Neural cell (in vitro differentiated cells): ENCODE data around the gene ZSWIM8. TPM values are rescaled to one million over a fixed set of nuclear protein-coding genes. Genes with fewer than 3 reads are reported as not detected.

ENCODE experiments used
- H2AFZ ChIP-seq: fragments of 200-600, 300-800 bp; sonication (generic), shearing (Covaris generic); 2 replicates; pipeline ENCODE4 v1.6.0; 2014; ENCODE audit warnings: low read depth, mild to moderate bottlenecking, antibody characterized with exemption, low read length, moderate library complexity
- H3F3A ChIP-seq: fragments of 200-600 bp; shearing (Covaris generic); 2 replicates; pipeline ENCODE4 v1.6.1; 2016; ENCODE audit warnings: mild to moderate bottlenecking, moderate library complexity, mixed read lengths, antibody characterized with exemption, low read length; ENCODE audit not compliant: insufficient read depth, poor library complexity, severe bottlenecking
- H3K27ac ChIP-seq: fragments of 200-600, 300-800 bp; sonication (generic), shearing (Covaris generic); 2 replicates; pipeline ENCODE4 v1.5.1; 2014; ENCODE audit warnings: mild to moderate bottlenecking, low read length, moderate library complexity
- H3K27me3 ChIP-seq: fragments of 300-800, 200-600 bp; sonication (generic), shearing (Covaris generic); 2 replicates; pipeline ENCODE4 v1.6.0; 2014; ENCODE audit warnings: mild to moderate bottlenecking, low read depth, low read length, moderate library complexity; ENCODE audit not compliant: insufficient read depth
- H3K36me3 ChIP-seq: fragments of 300-800, 200-600 bp; sonication (generic), shearing (Covaris generic); 2 replicates; pipeline ENCODE4 v1.5.1; 2014; ENCODE audit warnings: mild to moderate bottlenecking, antibody characterized with exemption, low read length, moderate library complexity; ENCODE audit not compliant: insufficient read depth
- H3K4me2 ChIP-seq: fragments of 300-800, 200-600 bp; sonication (generic), shearing (Covaris generic); 2 replicates; pipeline ENCODE4 v1.6.0; 2014; ENCODE audit warnings: mild to moderate bottlenecking, low read length
- H3K4me3 ChIP-seq: fragments of 300-800, 200-600 bp; sonication (generic), shearing (Covaris generic); 2 replicates; pipeline ENCODE4 v1.5.1; 2014; ENCODE audit warnings: mild to moderate bottlenecking, low read length, moderate library complexity
- H3K79me2 ChIP-seq: fragments of 200-600 bp; shearing (Covaris generic); replicated peaks from 2 replicates; pipeline ENCODE4 v1.6.0; 2014; ENCODE audit warnings: mild to moderate bottlenecking, low read length, moderate library complexity; ENCODE audit not compliant: insufficient read depth
- H3K9ac ChIP-seq: fragments of 300-800, 200-600 bp; sonication (generic), shearing (Covaris generic); 2 replicates; pipeline ENCODE4 v1.6.1; 2016; ENCODE audit warnings: mild to moderate bottlenecking, low read length, mixed read lengths
- H3K9me2 ChIP-seq: fragments of 200-600 bp; shearing (Covaris generic); 2 replicates; pipeline ENCODE4 v1.6.1; 2016; ENCODE audit warnings: mild to moderate bottlenecking, low read length, mixed read lengths; ENCODE audit not compliant: insufficient read depth
- H3K9me3 ChIP-seq: fragments of 200-600, 300-800 bp; sonication (generic), shearing (Covaris generic); 2 replicates; pipeline ENCODE4 v1.6.1; 2016; ENCODE audit warnings: mild to moderate bottlenecking, mixed run types, low read length, moderate library complexity, mixed read lengths
- H4K20me1 ChIP-seq: fragments of 200-600 bp; shearing (Covaris generic); 2 replicates; pipeline ENCODE4 v1.6.1; 2016; ENCODE audit warnings: mild to moderate bottlenecking, mixed run types; ENCODE audit not compliant: insufficient read depth
- CTCF ChIP-seq: fragments of 450-650 bp; IDR thresholded peaks from 2 replicates; pipeline ENCODE4 v1.5.1; 2014; ENCODE audit warnings: antibody characterized with exemption, mild to moderate bottlenecking, moderate library complexity; ENCODE audit not compliant: poor library complexity, severe bottlenecking
- EP300 ChIP-seq: fragments of 450-650 bp; conservative IDR thresholded peaks from 2 replicates; pipeline ENCODE4 v1.6.1; 2014; ENCODE audit warnings: antibody characterized with exemption, mild to moderate bottlenecking, moderate library complexity; ENCODE audit not compliant: poor library complexity, severe bottlenecking
- EZH2 ChIP-seq: fragments of 200-600, 300-800 bp; shearing (Covaris generic), sonication (generic); IDR thresholded peaks from 2 replicates; pipeline ENCODE4 v1.6.1; 2014; ENCODE audit warnings: antibody characterized with exemption, low read length, borderline replicate concordance, mild to moderate bottlenecking; ENCODE audit not compliant: insufficient read depth, poor library complexity, severe bottlenecking
- MXI1 ChIP-seq: fragments of 450-650 bp; conservative IDR thresholded peaks from 2 replicates; pipeline ENCODE4 v1.6.1; 2014; ENCODE audit warnings: antibody characterized with exemption, mild to moderate bottlenecking; ENCODE audit not compliant: poor library complexity, severe bottlenecking
- POLR2AphosphoS5 ChIP-seq: IDR thresholded peaks from 2 replicates; pipeline ENCODE4 v1.6.1; 2012
- RAD21 ChIP-seq: fragments of 450-650 bp; conservative IDR thresholded peaks from 2 replicates; pipeline ENCODE4 v1.6.1; 2014; ENCODE audit warnings: antibody characterized with exemption, mild to moderate bottlenecking, moderate library complexity
- SMC3 ChIP-seq: fragments of 450-650 bp; conservative IDR thresholded peaks from 2 replicates; pipeline ENCODE4 v1.6.1; 2014; ENCODE audit warnings: antibody characterized with exemption, mild to moderate bottlenecking, moderate library complexity; ENCODE audit not compliant: poor library complexity
- TAF1 ChIP-seq: IDR thresholded peaks from 2 replicates; pipeline ENCODE4 v1.6.1; 2012; ENCODE audit warnings: low read depth
- polyA plus RNA-seq: library from polyadenylated mRNA; depleted of rRNA; stranded (reverse); fragments of >200 nt; gene quantifications from 2 replicates; pipeline ENCODE4 v1.2.3, GENCODE V29; 2014
- TF ChIP-seq, protein P1 (sequence below): IDR thresholded peaks from 2 replicates; pipeline ENCODE4 v1.6.1; 2012; ENCODE audit warnings: borderline replicate concordance

ZSWIM8 gene
- polyA plus RNA-seq, 1 donor from 2014 or later = 69.1 TPM

- no peak overlapping the region for H3K4me3 ChIP-seq
- no peaks in the 10 kb centered on the region for H3K79me2 ChIP-seq
- H3K27me3 ChIP-seq = no peaks in the 10 kb centered on the region
- no peak overlapping the region for H3K9ac ChIP-seq
- H3K27ac ChIP-seq = no peak overlapping the region
- no peak overlapping the region for H2AFZ ChIP-seq
- H4K20me1 ChIP-seq = no peaks in the 10 kb centered on the region
- no peaks in the 10 kb centered on the region for H3K9me3 ChIP-seq
- no peaks in the 10 kb centered on the region for H3K9me2 ChIP-seq
- no peaks in the 10 kb centered on the region for H3F3A ChIP-seq
- TF ChIP-seq MXI1 (no peak), SMC3 (no peak), EP300 (no peak), EZH2 (no peak), TAF1 (no peak), RAD21 (no peak), POLR2AphosphoS5 (no peak), CTCF (no peak)
- TF ChIP-seq, protein P1, sequence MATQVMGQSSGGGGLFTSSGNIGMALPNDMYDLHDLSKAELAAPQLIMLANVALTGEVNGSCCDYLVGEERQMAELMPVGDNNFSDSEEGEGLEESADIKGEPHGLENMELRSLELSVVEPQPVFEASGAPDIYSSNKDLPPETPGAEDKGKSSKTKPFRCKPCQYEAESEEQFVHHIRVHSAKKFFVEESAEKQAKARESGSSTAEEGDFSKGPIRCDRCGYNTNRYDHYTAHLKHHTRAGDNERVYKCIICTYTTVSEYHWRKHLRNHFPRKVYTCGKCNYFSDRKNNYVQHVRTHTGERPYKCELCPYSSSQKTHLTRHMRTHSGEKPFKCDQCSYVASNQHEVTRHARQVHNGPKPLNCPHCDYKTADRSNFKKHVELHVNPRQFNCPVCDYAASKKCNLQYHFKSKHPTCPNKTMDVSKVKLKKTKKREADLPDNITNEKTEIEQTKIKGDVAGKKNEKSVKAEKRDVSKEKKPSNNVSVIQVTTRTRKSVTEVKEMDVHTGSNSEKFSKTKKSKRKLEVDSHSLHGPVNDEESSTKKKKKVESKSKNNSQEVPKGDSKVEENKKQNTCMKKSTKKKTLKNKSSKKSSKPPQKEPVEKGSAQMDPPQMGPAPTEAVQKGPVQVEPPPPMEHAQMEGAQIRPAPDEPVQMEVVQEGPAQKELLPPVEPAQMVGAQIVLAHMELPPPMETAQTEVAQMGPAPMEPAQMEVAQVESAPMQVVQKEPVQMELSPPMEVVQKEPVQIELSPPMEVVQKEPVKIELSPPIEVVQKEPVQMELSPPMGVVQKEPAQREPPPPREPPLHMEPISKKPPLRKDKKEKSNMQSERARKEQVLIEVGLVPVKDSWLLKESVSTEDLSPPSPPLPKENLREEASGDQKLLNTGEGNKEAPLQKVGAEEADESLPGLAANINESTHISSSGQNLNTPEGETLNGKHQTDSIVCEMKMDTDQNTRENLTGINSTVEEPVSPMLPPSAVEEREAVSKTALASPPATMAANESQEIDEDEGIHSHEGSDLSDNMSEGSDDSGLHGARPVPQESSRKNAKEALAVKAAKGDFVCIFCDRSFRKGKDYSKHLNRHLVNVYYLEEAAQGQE = no peak
- H3K36me3 ChIP-seq = no peaks in the 10 kb centered on the region
- no peak overlapping the region for H3K4me2 ChIP-seq
Observed at GRCh38 chr10:73837072-73837471, 51.7 kb downstream of the ZSWIM8 start.

- no peaks in the 10 kb centered on the region for H4K20me1 ChIP-seq
- H2AFZ ChIP-seq = no peak overlapping the region
- no peaks in the 10 kb centered on the region for H3F3A ChIP-seq
- no peaks in the 10 kb centered on the region for H3K9me2 ChIP-seq
- no peaks in the 10 kb centered on the region for H3K79me2 ChIP-seq
- no peaks in the 10 kb centered on the region for H3K9me3 ChIP-seq
- no peaks in the 10 kb centered on the region for H3K36me3 ChIP-seq
- H3K27ac ChIP-seq = no peak overlapping the region
- H3K4me3 ChIP-seq = no peak overlapping the region
- no peaks in the 10 kb centered on the region for H3K27me3 ChIP-seq
- no peak overlapping the region for H3K9ac ChIP-seq
- H3K4me2 ChIP-seq = no peak overlapping the region
- TF ChIP-seq EP300 (no peak), EZH2 (no peak), TAF1 (no peak), SMC3 (no peak), RAD21 (no peak), CTCF (no peak), MXI1 (no peak), POLR2AphosphoS5 (no peak)
- TF ChIP-seq, protein P1 = no peak
Observed at GRCh38 chr10:73838008-73838567, 52.7 kb downstream of the ZSWIM8 start.
